ENCODE measurements around the gene PRR33. TPM values are rescaled to one million over a fixed set of nuclear protein-coding genes. Genes with fewer than 3 reads are reported as not detected.

Gene PRR33
- polyA plus RNA-seq, 2 of the 4 experiments (the other 2 are of a cell fraction) = not detected

GRCh38 chr11:1848640-1849430, 42.9 kb downstream of the PRR33 start (continued):
- TF ChIP-seq FOXS1 (CRISPR knock-in tag; IDR thresholded peaks at IDR 0.05) (no peak), SMC3 (IDR thresholded peaks at IDR 0.05) (no peak), TFCP2L1 (CRISPR knock-in tag; IDR thresholded peaks at IDR 0.05) (no peak), CHD4 (IDR thresholded peaks at IDR 0.05; ENCODE audit: borderline replicate concordance) (no peak), SREBF2 (IDR thresholded peaks at IDR 0.05) (no peak)

GRCh38 chr11:1847926-1848639, 43.6 kb downstream of the PRR33 start:
- no peak for DNase-seq (ENCODE audit: low read depth in 1 of 2, low spot score in 1 of 2)
- no peak for ATAC-seq
- H3K9me3 ChIP-seq = no peaks in the 10 kb centered on the region
- H3K27ac ChIP-seq = no peak overlapping the region; a peak in 1 of 6 replicates
- ChIA-PET POLR2A (no interaction called here), CTCF (interaction anchor here (0.6 to 14.5 kb wide), 22 partner anchors 9 to 338 kb away, joined by 3 to 174 read pairs (median 6); partner anchors contain the start of genes SYT8, TNNI2 and TNNT3)
- TF ChIP-seq POLR2A (IDR thresholded peaks at IDR 0.05; ENCODE audit: low read length) (no peak), CHD4 (IDR thresholded peaks at IDR 0.05; ENCODE audit: borderline replicate concordance) (no peak), POLR2AphosphoS2 (conservative IDR thresholded peaks at IDR 0.05; ENCODE audit: low read length) (no peak), REST (IDR thresholded peaks at IDR 0.05) (no peak), HOXB5 (CRISPR knock-in tag; IDR thresholded peaks at IDR 0.05) (no peak), ESRRA (IDR thresholded peaks at IDR 0.05; ENCODE audit: borderline replicate concordance, low read length) (no peak), RFX5 (IDR thresholded peaks at IDR 0.05) (no peak), CHD2 (IDR thresholded peaks at IDR 0.05; ENCODE audit: low read length, partially characterized antibody) (no peak), SREBF2 (IDR thresholded peaks at IDR 0.05) (no peak), FOXS1 (CRISPR knock-in tag; IDR thresholded peaks at IDR 0.05) (no peak), RARB (CRISPR knock-in tag; IDR thresholded peaks at IDR 0.05) (no peak), MYC (IDR thresholded peaks at IDR 0.05; ENCODE audit: borderline replicate concordance, low read length) (no peak), MAX (IDR thresholded peaks at IDR 0.05) (no peak), JUNB (IDR thresholded peaks at IDR 0.05) (no peak), CBX2 (IDR thresholded peaks at IDR 0.05; ENCODE audit: borderline replicate concordance, low read depth) (no peak), HOXA7 (CRISPR knock-in tag; IDR thresholded peaks at IDR 0.05) (no peak), GATA3 (IDR thresholded peaks at IDR 0.05; ENCODE audit: borderline replicate concordance) (no peak), CBX8 (IDR thresholded peaks at IDR 0.05) (no peak), FOSB (CRISPR knock-in tag; IDR thresholded peaks at IDR 0.05) (no peak)
- H3K4me1 ChIP-seq = peaks cover 7% of the 10 kb centered on the region
- no peak overlapping the region for H3K4me3 ChIP-seq
- no peak overlapping the region for H3K4me2 ChIP-seq
- 73% methylated on average over 17 of the region's 18 CpGs for WGBS (ENCODE audit: missing lambda C conversion rate)
- no peak for FAIRE-seq

Measured in A549 (cell line).